Neutrophil (primary cell): ENCODE data around the gene OSBPL8.

ENCODE experiments used
- H3K27ac ChIP-seq: fragments of 200-600 bp; sonication (generic); 2 replicates; pipeline ENCODE4 v1.5.1; 2016; ENCODE audit warnings: mild to moderate bottlenecking, moderate library complexity
- H3K27me3 ChIP-seq: fragments of 200-600 bp; sonication (generic); 2 replicates; pipeline ENCODE4 v1.6.0; 2016; ENCODE audit warnings: mild to moderate bottlenecking
- H3K36me3 ChIP-seq: fragments of 200-600 bp; sonication (generic); 2 replicates; pipeline ENCODE4 v1.5.1; 2017
- H3K4me1 ChIP-seq, 2 experiments: fragments of 200-600 bp in 1 of 2; sonication (generic) in 1 of 2; 1 replicate in 1 of 2; 2 replicates in 1 of 2; pipeline versions ENCODE4 v1.5.1 to v1.6.1; 2013 to 2016; ENCODE audit warnings: low read depth in 1 of 2, low read length in 1 of 2, mild to moderate bottlenecking in 1 of 2, moderate library complexity in 1 of 2; ENCODE audit not compliant: control insufficient read depth in 1 of 2, insufficient read depth in 1 of 2
- H3K4me3 ChIP-seq, 2 experiments: fragments of 200-600 bp in 1 of 2; sonication (generic) in 1 of 2; 1 replicate in 1 of 2; 2 replicates in 1 of 2; pipeline ENCODE4 v1.5.1; 2013 to 2016; ENCODE audit warnings: low read depth in 1 of 2, low read length in 1 of 2, mild to moderate bottlenecking in 1 of 2, moderate library complexity in 1 of 2
- H3K9me3 ChIP-seq: fragments of 200-600 bp; sonication (generic); 2 replicates; pipeline ENCODE4 v1.5.1; 2016
- TF ChIP-seq, protein P1 (sequence below): fragments of 200-600 bp; sonication (generic); IDR thresholded peaks from 2 replicates; pipeline ENCODE4 v1.5.1; 2016; ENCODE audit warnings: antibody characterized with exemption

OSBPL8 gene

DNA sequence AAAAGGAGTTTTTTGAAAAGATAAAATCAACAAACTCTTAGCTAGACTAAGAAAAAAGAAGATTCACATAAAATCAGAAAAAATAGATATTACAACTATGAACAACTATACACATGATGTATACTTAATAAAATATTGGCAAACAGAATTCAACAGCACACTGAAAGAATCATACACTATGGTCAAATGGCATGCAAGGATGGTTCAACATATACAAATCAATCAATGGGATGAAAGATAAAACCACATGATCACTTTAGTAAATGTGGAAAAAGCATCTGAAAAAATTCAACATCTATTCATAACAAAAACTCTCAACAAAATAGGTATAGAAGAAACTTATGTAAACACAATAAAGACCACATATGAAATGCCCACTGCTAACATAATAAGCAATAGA is 126.8 kb downstream of the OSBPL8 start:
- Histone ChIP-seq H3K27ac (no peak overlapping the region), H3K4me1 (no peaks in the 10 kb centered on the region), H3K36me3 (no peaks in the 10 kb centered on the region), H3K4me3 (no peak overlapping the region), H3K9me3 (no peaks in the 10 kb centered on the region), H3K27me3 (no peaks in the 10 kb centered on the region)
- TF ChIP-seq, protein P1, sequence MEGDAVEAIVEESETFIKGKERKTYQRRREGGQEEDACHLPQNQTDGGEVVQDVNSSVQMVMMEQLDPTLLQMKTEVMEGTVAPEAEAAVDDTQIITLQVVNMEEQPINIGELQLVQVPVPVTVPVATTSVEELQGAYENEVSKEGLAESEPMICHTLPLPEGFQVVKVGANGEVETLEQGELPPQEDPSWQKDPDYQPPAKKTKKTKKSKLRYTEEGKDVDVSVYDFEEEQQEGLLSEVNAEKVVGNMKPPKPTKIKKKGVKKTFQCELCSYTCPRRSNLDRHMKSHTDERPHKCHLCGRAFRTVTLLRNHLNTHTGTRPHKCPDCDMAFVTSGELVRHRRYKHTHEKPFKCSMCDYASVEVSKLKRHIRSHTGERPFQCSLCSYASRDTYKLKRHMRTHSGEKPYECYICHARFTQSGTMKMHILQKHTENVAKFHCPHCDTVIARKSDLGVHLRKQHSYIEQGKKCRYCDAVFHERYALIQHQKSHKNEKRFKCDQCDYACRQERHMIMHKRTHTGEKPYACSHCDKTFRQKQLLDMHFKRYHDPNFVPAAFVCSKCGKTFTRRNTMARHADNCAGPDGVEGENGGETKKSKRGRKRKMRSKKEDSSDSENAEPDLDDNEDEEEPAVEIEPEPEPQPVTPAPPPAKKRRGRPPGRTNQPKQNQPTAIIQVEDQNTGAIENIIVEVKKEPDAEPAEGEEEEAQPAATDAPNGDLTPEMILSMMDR: no peak

- no peaks in the 10 kb centered on the region for H3K9me3 ChIP-seq
- H3K4me1 ChIP-seq: no peaks in the 10 kb centered on the region
- no peak overlapping the region for H3K4me3 ChIP-seq
- no peaks in the 10 kb centered on the region for H3K27me3 ChIP-seq
- H3K36me3 ChIP-seq: no peaks in the 10 kb centered on the region
- H3K27ac ChIP-seq: no peak overlapping the region
- TF ChIP-seq, protein P1: no peak
Measured at GRCh38 chr12:76428117-76428516, 131.5 kb downstream of the OSBPL8 start.

GRCh38 chr12:76426160-76426559 is 133.4 kb downstream of the OSBPL8 start:
- H3K4me1 ChIP-seq: no peaks in the 10 kb centered on the region
- no peaks in the 10 kb centered on the region for H3K9me3 ChIP-seq
- no peak overlapping the region for H3K4me3 ChIP-seq
- no peaks in the 10 kb centered on the region for H3K27me3 ChIP-seq
- peak overlapping the region; percentile 41 for H3K27ac ChIP-seq
- TF ChIP-seq, protein P1: no peak
- H3K36me3 ChIP-seq: no peaks in the 10 kb centered on the region

GRCh38 chr12:76424941-76425340 is 134.6 kb downstream of the OSBPL8 start:
- Histone ChIP-seq H3K27me3 (no peaks in the 10 kb centered on the region), H3K4me3 (no peak overlapping the region), H3K9me3 (no peaks in the 10 kb centered on the region), H3K4me1 (no peaks in the 10 kb centered on the region), H3K27ac (no peak overlapping the region), H3K36me3 (no peaks in the 10 kb centered on the region)
- TF ChIP-seq, protein P1: no peak

DNA sequence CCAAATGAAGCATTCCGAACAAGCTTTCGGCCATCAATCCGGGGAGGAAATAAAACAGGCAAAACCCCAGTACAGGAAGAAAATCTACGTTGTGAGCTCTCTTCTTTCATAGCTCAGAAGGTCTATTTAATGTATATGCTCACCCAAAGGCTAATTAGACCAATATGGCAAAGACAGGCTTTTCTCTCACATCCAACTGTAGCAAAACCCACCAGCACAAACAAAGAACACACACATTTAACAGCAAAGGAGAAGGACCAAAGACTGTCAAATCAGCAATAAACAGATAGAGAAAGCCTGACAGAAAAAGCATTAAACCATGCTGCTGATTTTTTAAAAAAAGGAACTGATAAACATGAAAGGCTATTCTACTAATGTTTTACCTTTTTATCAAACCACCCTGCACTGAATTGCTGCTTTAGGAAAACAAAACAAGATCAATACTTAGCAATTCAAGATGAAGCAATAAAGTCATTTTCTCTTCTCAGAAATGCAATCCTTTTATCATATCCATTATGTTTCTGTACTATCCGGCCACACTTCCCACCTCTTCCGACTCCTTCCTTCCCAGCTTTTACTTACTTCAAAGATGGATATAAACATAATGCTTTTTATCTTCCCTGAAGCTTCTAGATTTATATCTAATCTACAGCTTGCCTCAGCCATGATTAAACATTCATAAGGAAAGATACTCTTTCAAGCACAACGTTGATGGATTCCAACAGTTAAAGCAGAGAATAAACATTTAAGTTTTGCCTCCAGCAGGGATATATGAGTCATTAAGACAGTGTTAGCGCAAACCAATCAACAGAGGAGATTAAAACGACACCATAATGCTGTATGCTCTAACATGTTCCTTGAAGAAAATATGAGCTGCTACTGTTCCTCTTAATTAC is 136.8 kb downstream of the OSBPL8 start:
- Histone ChIP-seq H3K27ac (no peak overlapping the region), H3K4me1 (no peaks in the 10 kb centered on the region), H3K4me3 (no peak overlapping the region)

More for the DNA sequence above, 136.8 kb downstream of the OSBPL8 start:
- TF ChIP-seq, protein P1: no peak
- no peaks in the 10 kb centered on the region for H3K36me3 ChIP-seq
- no peaks in the 10 kb centered on the region for H3K27me3 ChIP-seq
- H3K9me3 ChIP-seq: no peaks in the 10 kb centered on the region
